ENCODE results near the gene GPR15.

DNA sequence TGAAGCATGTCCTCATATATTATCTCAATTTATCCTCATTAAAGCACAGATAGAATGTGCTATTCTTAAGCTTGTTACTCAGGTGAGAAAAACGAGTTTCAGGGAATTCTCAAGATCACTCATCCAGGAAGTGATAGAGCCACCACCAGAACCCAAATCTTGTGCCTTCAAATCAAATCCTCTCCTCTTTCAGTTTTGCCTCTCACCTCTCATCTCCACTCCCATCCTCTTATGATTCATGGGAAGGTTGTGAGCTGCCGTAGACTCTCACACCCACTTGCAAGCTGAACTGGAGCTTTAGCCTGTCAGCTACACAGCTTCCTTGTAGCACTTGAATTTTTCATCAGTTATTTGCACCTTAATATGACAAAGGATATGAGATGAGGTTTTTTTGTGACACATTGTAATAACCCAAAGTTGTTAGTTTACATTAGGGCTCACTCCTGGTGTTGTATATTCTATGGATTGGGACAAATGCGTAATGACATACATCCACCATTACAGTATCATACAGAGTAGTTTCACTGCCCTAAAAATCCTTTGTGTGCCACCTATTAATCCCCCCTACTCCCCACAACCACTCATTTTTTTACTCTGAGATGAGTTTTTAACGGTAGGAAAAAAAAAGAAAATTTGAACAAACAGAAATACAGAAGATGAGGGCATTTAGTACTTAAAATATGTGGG, 25.7 kb downstream of the GPR15 start:
- TF ChIP-seq OSR1 (CRISPR knock-in tag; IDR thresholded peaks at IDR 0.05) (no peak), PPARA (CRISPR knock-in tag; IDR thresholded peaks at IDR 0.05; ENCODE audit: borderline replicate concordance) (no peak), ISL1 (CRISPR knock-in tag; IDR thresholded peaks at IDR 0.05) (no peak), ARNTL (CRISPR knock-in tag; IDR thresholded peaks at IDR 0.05; ENCODE audit: borderline replicate concordance, low read depth) (no peak), CSDC2 (CRISPR knock-in tag; IDR thresholded peaks at IDR 0.05) (no peak), TCF4 (CRISPR knock-in tag; IDR thresholded peaks at IDR 0.05; ENCODE audit: borderline replicate concordance) (no peak), PATZ1 (CRISPR knock-in tag; IDR thresholded peaks at IDR 0.05; ENCODE audit: borderline replicate concordance) (no peak), ZFP30 (CRISPR knock-in tag; IDR thresholded peaks at IDR 0.05) (no peak), ESRRG (CRISPR knock-in tag; IDR thresholded peaks at IDR 0.05) (no peak), RARB (CRISPR knock-in tag; IDR thresholded peaks at IDR 0.05) (no peak), ZNF70 (CRISPR knock-in tag; IDR thresholded peaks at IDR 0.05) (no peak)
